H9 (cell line): Measurements from ENCODE around the gene INSR. TPM values are rescaled to one million over a fixed set of nuclear protein-coding genes. Genes with fewer than 3 reads are reported as not detected.
A peak's percentile ranks its signal among the peaks of the same experiment; 100 is the strongest.

Experiments used
- DNase-seq: peaks from one replicate; pipeline ENCODE4 v3.0.0-alpha.2; 2017
- H2AFZ ChIP-seq: one replicate; pipeline ENCODE4 v1.6.1; 2013; ENCODE audit warnings: mild to moderate bottlenecking, low read length, control low read depth, moderate library complexity
- H2AK5ac ChIP-seq: 2 replicates; pipeline ENCODE4 v1.6.1; 2013; ENCODE audit warnings: low read length, control low read depth, mixed read lengths; ENCODE audit not compliant: insufficient read length
- H2BK120ac ChIP-seq: one replicate; pipeline ENCODE4 v1.6.1; 2013; ENCODE audit warnings: low read depth, mild to moderate bottlenecking, low read length, control low read depth, inconsistent platforms; ENCODE audit not compliant: poor library complexity, severe bottlenecking
- H2BK12ac ChIP-seq: 2 replicates; pipeline ENCODE4 v1.6.1; 2013; ENCODE audit warnings: low read length, control low read depth, mixed read lengths, low read depth; ENCODE audit not compliant: insufficient read length
- H2BK15ac ChIP-seq: 2 replicates; pipeline ENCODE4 v1.6.1; 2013; ENCODE audit warnings: low read depth, low read length, control low read depth
- H2BK20ac ChIP-seq: one replicate; pipeline ENCODE4 v1.6.1; 2013; ENCODE audit warnings: low read depth, mild to moderate bottlenecking, low read length, control low read depth, inconsistent platforms; ENCODE audit not compliant: poor library complexity, severe bottlenecking
- H2BK5ac ChIP-seq: 2 replicates; pipeline ENCODE4 v1.6.1; 2013; ENCODE audit warnings: low read length, control low read depth, mixed read lengths; ENCODE audit not compliant: insufficient read length
- H3K14ac ChIP-seq: 2 replicates; pipeline ENCODE4 v1.6.1; 2013; ENCODE audit warnings: low read length, control low read depth; ENCODE audit not compliant: insufficient read depth
- H3K18ac ChIP-seq: 2 replicates; pipeline ENCODE4 v1.6.1; 2013; ENCODE audit warnings: low read depth, mild to moderate bottlenecking, mixed read lengths, low read length, control low read depth; ENCODE audit not compliant: insufficient read length
- H3K23ac ChIP-seq: 2 replicates; pipeline ENCODE4 v1.6.1; 2013; ENCODE audit warnings: low read length, control low read depth, mixed read lengths, low read depth; ENCODE audit not compliant: insufficient read length
- H3K23me2 ChIP-seq: 2 replicates; pipeline ENCODE4 v1.6.1; 2013; ENCODE audit warnings: low read depth, mild to moderate bottlenecking, mixed read lengths, low read length, control low read depth; ENCODE audit not compliant: insufficient read length, poor library complexity, severe bottlenecking
- H3K27ac ChIP-seq: 2 replicates; pipeline ENCODE4 v1.5.1; 2013; ENCODE audit warnings: low read length, control low read depth, mixed read lengths, low read depth; ENCODE audit not compliant: insufficient read length
- H3K27me3 ChIP-seq: 2 replicates; pipeline ENCODE4 v1.6.1; 2013; ENCODE audit warnings: low read length, control low read depth, inconsistent platforms; ENCODE audit not compliant: insufficient read depth
- H3K4ac ChIP-seq: 2 replicates; pipeline ENCODE4 v1.6.1; 2013; ENCODE audit warnings: low read depth, mild to moderate bottlenecking, control low read depth, inconsistent platforms, low read length, moderate library complexity
- H3K4me1 ChIP-seq: 2 replicates; pipeline ENCODE4 v1.6.1; 2013; ENCODE audit warnings: low read length, control low read depth, inconsistent platforms; ENCODE audit not compliant: insufficient read depth
- H3K4me2 ChIP-seq: 2 replicates; pipeline ENCODE4 v1.6.1; 2013; ENCODE audit warnings: low read length, control low read depth, mixed read lengths; ENCODE audit not compliant: insufficient read length, insufficient read depth
- H3K56ac ChIP-seq: 2 replicates; pipeline ENCODE4 v1.6.1; 2013; ENCODE audit warnings: low read depth, mild to moderate bottlenecking, mixed read lengths, low read length, control low read depth; ENCODE audit not compliant: insufficient read length
- H3K79me1 ChIP-seq: 2 replicates; pipeline ENCODE4 v1.6.1; 2013; ENCODE audit warnings: low read depth, mild to moderate bottlenecking, moderate library complexity, low read length, control low read depth, inconsistent platforms; ENCODE audit not compliant: insufficient read depth, poor library complexity, severe bottlenecking
- H3K79me2 ChIP-seq: 2 replicates; pipeline ENCODE4 v1.6.1; 2013; ENCODE audit warnings: low read length, control low read depth, inconsistent platforms; ENCODE audit not compliant: insufficient read depth
- H3K9ac ChIP-seq: 2 replicates; pipeline ENCODE4 v1.6.1; 2013; ENCODE audit warnings: low read length, control low read depth, mixed read lengths; ENCODE audit not compliant: insufficient read length; ENCODE audit errors: extremely low read depth
- H3K9me3 ChIP-seq: one replicate; pipeline ENCODE4 v1.6.1; 2013; ENCODE audit warnings: low read depth, low read length, inconsistent platforms; ENCODE audit not compliant: control insufficient read depth
- H3T11ph ChIP-seq: one replicate; pipeline ENCODE4 v1.6.1; 2013; ENCODE audit warnings: mild to moderate bottlenecking, low read length, control low read depth, inconsistent platforms
- H4K20me1 ChIP-seq: one replicate; pipeline ENCODE4 v1.6.1; 2013; ENCODE audit not compliant: control insufficient read depth, insufficient read length, insufficient read depth
- H4K5ac ChIP-seq: 2 replicates; pipeline ENCODE4 v1.6.1; 2013; ENCODE audit warnings: low read depth, mild to moderate bottlenecking, mixed read lengths, low read length, control low read depth; ENCODE audit not compliant: insufficient read length
- H4K8ac ChIP-seq: replicated peaks from 2 replicates; pipeline ENCODE4 v1.6.1; 2013; ENCODE audit warnings: low read length, control low read depth, mixed read lengths, low read depth; ENCODE audit not compliant: insufficient read length
- H4K91ac ChIP-seq: 2 replicates; pipeline ENCODE4 v1.6.1; 2013; ENCODE audit warnings: low read depth, mild to moderate bottlenecking, moderate library complexity, mixed read lengths, low read length, control low read depth; ENCODE audit not compliant: insufficient read length
- H3K27ac Mint-ChIP-seq, 3 experiments: 2 replicates in 2 of 3; 3 replicates in 1 of 3; pipeline ENCODE4 v1.8.0; 2020 to 2021; ENCODE audit warnings: mixed read lengths in 3 of 3, mild to moderate bottlenecking in 1 of 3, moderate library complexity in 1 of 3
- H3K27me3 Mint-ChIP-seq: 2 replicates; pipeline ENCODE4 v1.8.0; 2021; ENCODE audit warnings: low read depth, mild to moderate bottlenecking, moderate library complexity, mixed read lengths
- H3K36me3 Mint-ChIP-seq, 3 experiments: 2 replicates in 2 of 3; 3 replicates in 1 of 3; pipeline ENCODE4 v1.8.0; 2020 to 2021; ENCODE audit warnings: low read depth in 3 of 3, mixed read lengths in 3 of 3; ENCODE audit not compliant: insufficient read depth in 1 of 3
- H3K4me1 Mint-ChIP-seq, 2 experiments: 2 replicates each; pipeline ENCODE4 v1.8.0; 2020; ENCODE audit warnings: mixed read lengths in 2 of 2
- H3K4me3 Mint-ChIP-seq, 2 experiments: 2 replicates in 1 of 2; 3 replicates in 1 of 2; pipeline ENCODE4 v1.8.0; 2020 to 2021; ENCODE audit warnings: mild to moderate bottlenecking in 2 of 2, mixed read lengths in 2 of 2, moderate library complexity in 1 of 2
- H3K9me3 Mint-ChIP-seq, 2 experiments: 2 replicates in 1 of 2; 3 replicates in 1 of 2; pipeline ENCODE4 v1.8.0; 2020; ENCODE audit warnings: mild to moderate bottlenecking in 2 of 2, mixed read lengths in 2 of 2, moderate library complexity in 1 of 2
- WGBS: extraction: QIAGEN DNeasy Blood & Tissue Kit; methylation state at CpG from one replicate; pipeline ENCODE4 v1.1.7; 2013; ENCODE audit warnings: missing lambda C conversion rate, low lambda C conversion rate, mixed read lengths; ENCODE audit not compliant: insufficient read length; ENCODE audit errors: extremely low coverage; 5-methylcytosine and 5-hydroxymethylcytosine counted together
- total RNA-seq: library from RNA; stranded (reverse); gene quantifications from 2 replicates; pipeline ENCODE4 v1.2.1, GENCODE V29; 2021
- TF ChIP-seq, protein P1 (sequence below): fragments of 200-600 bp; sonication (generic); conservative IDR thresholded peaks from 3 replicates; pipeline ENCODE4 v1.8.0; 2021; ENCODE audit warnings: antibody characterized with exemption, mild to moderate bottlenecking

Gene INSR
- total RNA-seq, 1 experiment from 2014 or later = 39.8 TPM

GRCh38 chr19:7119582-7119981 is 174.6 kb downstream of the INSR start:
- no peaks in the 10 kb centered on the region for H3K4me1 ChIP-seq
- Mint-ChIP-seq H3K36me3 (peaks cover 38 to 62% (median 59%) of the 10 kb centered on the region in 3 experiments), H3K27me3 (no peaks in the 10 kb centered on the region), H3K4me3 (no peak overlapping the region; a peak in 1 of 5 replicates), H3K27ac (no peak overlapping the region; a peak in 1 of 7 replicates), H3K4me1 (no peaks in the 10 kb centered on the region), H3K9me3 (peaks cover 0 to 5% of the 10 kb centered on the region in 2 experiments; a peak in 2 of 5 replicates)
- H3K23ac ChIP-seq = no peak overlapping the region
- H3K4me2 ChIP-seq = no peak overlapping the region
- H3K18ac ChIP-seq = peak overlapping the region; percentile 54
- no CpG with 5 or more reads among the region's 14 CpGs for WGBS
- no peaks in the 10 kb centered on the region for H3K79me1 ChIP-seq
- no peak overlapping the region for H2BK15ac ChIP-seq
- no peaks in the 10 kb centered on the region for H3K79me2 ChIP-seq
- TF ChIP-seq, protein P1, sequence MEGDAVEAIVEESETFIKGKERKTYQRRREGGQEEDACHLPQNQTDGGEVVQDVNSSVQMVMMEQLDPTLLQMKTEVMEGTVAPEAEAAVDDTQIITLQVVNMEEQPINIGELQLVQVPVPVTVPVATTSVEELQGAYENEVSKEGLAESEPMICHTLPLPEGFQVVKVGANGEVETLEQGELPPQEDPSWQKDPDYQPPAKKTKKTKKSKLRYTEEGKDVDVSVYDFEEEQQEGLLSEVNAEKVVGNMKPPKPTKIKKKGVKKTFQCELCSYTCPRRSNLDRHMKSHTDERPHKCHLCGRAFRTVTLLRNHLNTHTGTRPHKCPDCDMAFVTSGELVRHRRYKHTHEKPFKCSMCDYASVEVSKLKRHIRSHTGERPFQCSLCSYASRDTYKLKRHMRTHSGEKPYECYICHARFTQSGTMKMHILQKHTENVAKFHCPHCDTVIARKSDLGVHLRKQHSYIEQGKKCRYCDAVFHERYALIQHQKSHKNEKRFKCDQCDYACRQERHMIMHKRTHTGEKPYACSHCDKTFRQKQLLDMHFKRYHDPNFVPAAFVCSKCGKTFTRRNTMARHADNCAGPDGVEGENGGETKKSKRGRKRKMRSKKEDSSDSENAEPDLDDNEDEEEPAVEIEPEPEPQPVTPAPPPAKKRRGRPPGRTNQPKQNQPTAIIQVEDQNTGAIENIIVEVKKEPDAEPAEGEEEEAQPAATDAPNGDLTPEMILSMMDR = no peak
- no peak overlapping the region for H2BK12ac ChIP-seq
- H4K20me1 ChIP-seq = no peaks in the 10 kb centered on the region
- no peak overlapping the region for H3K56ac ChIP-seq
- H3K14ac ChIP-seq = no peak overlapping the region; the same call in 1 of the 2 replicates
- H3T11ph ChIP-seq = no peak overlapping the region
- no peak overlapping the region for H2BK120ac ChIP-seq
- H3K9me3 ChIP-seq = no peaks in the 10 kb centered on the region
- no peak for DNase-seq
- H4K8ac ChIP-seq = peak overlapping the region; percentile 91
- H4K5ac ChIP-seq = peak overlapping the region; percentile 50
- no peak overlapping the region for H3K4ac ChIP-seq
- H3K9ac ChIP-seq = no peak overlapping the region
- H3K27me3 ChIP-seq = no peaks in the 10 kb centered on the region
- H2AK5ac ChIP-seq = no peak overlapping the region
- no peak overlapping the region for H4K91ac ChIP-seq
- no peaks in the 10 kb centered on the region for H3K23me2 ChIP-seq
- H2BK20ac ChIP-seq = no peak overlapping the region
- no peak overlapping the region for H2AFZ ChIP-seq
- H3K27ac ChIP-seq = no peak overlapping the region
- H2BK5ac ChIP-seq = no peak overlapping the region
